OCI-LY3 (cell line): ENCODE results near the gene USP17L11.
"Not testable (repeated sequence)": the region's sequence is repeated elsewhere in the genome, so short reads cannot be mapped to it uniquely, and the experiment has no call there.

Experiments
- H2AFZ ChIP-seq: fragments of 200-600, 300-600 bp; shearing (Covaris generic); 2 replicates; pipeline ENCODE4 v1.6.0; 2014; ENCODE audit warnings: antibody characterized with exemption, low read depth, low read length
- H3K27ac ChIP-seq: fragments of 200-600, 300-600 bp; sonication (generic); 2 replicates; pipeline ENCODE4 v1.5.1; 2014; ENCODE audit warnings: mild to moderate bottlenecking, low read length, moderate library complexity, mixed read lengths
- H3K27me3 ChIP-seq: fragments of 200-600, 300-600 bp; sonication (generic); 2 replicates; pipeline ENCODE4 v1.6.1; 2014; ENCODE audit warnings: low read depth, low read length, mixed read lengths
- H3K36me3 ChIP-seq: fragments of 200-600, 300-600 bp; sonication (generic); replicated peaks from 2 replicates; pipeline ENCODE3; 2014; ENCODE audit warnings: low read depth, low read length, mixed read lengths
- H3K4me1 ChIP-seq: fragments of 300-600, 200-600 bp; sonication (generic); 2 replicates; pipeline ENCODE4 v1.6.1; 2014; ENCODE audit warnings: low read length, mixed read lengths
- H3K4me2 ChIP-seq: fragments of 200-600, 300-600 bp; sonication (generic); 2 replicates; pipeline ENCODE4 v1.6.1; 2014; ENCODE audit warnings: low read length, mixed read lengths
- H3K4me3 ChIP-seq: fragments of 300-600, 200-600 bp; sonication (generic); 2 replicates; pipeline ENCODE4 v1.5.1; 2014; ENCODE audit warnings: antibody characterized with exemption, mild to moderate bottlenecking, low read length, moderate library complexity
- H3K79me2 ChIP-seq: fragments of 300-600, 200-600 bp; shearing (Covaris generic); 2 replicates; pipeline ENCODE4 v1.6.1; 2014; ENCODE audit warnings: mild to moderate bottlenecking, low read length, mixed read lengths
- H3K9ac ChIP-seq: fragments of 300-600, 200-600 bp; shearing (Covaris generic); 2 replicates; pipeline ENCODE4 v1.6.0; 2014; ENCODE audit warnings: mild to moderate bottlenecking, low read length, moderate library complexity
- H3K9me3 ChIP-seq: fragments of 200-600, 300-600 bp; shearing (Covaris generic); 2 replicates; pipeline ENCODE4 v1.6.1; 2014; ENCODE audit warnings: low read length, mixed read lengths; ENCODE audit not compliant: insufficient read depth
- H4K20me1 ChIP-seq: fragments of 200-600, 300-600 bp; sonication (generic); 2 replicates; pipeline ENCODE4 v1.6.1; 2016; ENCODE audit warnings: low read length, mixed read lengths; ENCODE audit not compliant: insufficient read depth

USP17L11 gene

DNA sequence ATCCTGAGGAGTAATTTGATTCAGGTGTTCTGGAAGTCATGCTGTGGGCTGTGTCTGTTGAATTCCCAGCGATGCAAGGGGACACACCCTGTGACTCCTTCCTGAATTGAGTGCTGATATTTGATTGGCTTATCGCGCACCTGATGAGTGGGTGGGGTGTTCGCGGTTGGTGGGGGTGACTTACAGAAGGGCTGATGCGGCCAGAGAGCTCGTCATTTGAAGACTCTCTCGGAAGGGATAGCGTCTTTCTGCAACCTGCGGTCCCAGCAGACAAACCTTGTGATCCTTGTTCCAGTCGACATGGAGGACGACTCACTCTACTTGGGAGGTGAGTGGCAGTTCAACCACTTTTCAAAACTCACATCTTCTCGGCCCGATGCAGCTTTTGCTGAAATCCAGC is 28.4 kb downstream of the USP17L11 start, which contains the start of gene USP17L17:
USP17L17 (plus strand) TSS at position 301 of the 400 bp plus-strand sequence; CDS start at position 301, 0 bp downstream.
- H3K4me1 ChIP-seq, H3K4me3 ChIP-seq, H3K4me2 ChIP-seq, H3K27me3 ChIP-seq, H3K9ac ChIP-seq, H3K9me3 ChIP-seq, H2AFZ ChIP-seq, H3K27ac ChIP-seq, H3K79me2 ChIP-seq, H4K20me1 ChIP-seq, H3K36me3 ChIP-seq: not testable (repeated sequence)

- H4K20me1 ChIP-seq, H3K4me1 ChIP-seq, H3K27ac ChIP-seq, H3K36me3 ChIP-seq, H3K9ac ChIP-seq, H3K79me2 ChIP-seq, H3K4me2 ChIP-seq, H3K27me3 ChIP-seq, H3K4me3 ChIP-seq, H2AFZ ChIP-seq, H3K9me3 ChIP-seq: not testable (repeated sequence)
Observed at GRCh38 chr4:9247953-9248680, 32.9 kb downstream of the USP17L11 start, which contains the start of gene USP17L18. Gene USP17L18, plus strand, starts transcription at chr4:9248630. Its CDS starts 0 bp downstream, at chr4:9248630.

DNA sequence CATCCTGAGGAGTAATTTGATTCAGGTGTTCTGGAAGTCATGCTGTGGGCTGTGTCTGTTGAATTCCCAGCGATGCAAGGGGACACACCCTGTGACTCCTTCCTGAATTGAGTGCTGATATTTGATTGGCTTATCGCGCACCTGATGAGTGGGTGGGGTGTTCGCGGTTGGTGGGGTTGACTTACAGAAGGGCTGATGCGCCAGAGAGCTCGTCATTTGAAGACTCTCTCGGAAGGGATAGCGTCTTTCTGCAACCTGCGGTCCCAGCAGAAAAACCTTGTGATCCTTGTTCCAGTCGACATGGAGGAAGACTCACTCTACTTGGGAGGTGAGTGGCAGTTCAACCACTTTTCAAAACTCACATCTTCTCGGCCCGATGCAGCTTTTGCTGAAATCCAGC is 37.9 kb downstream of the USP17L11 start, which contains the start of gene USP17L19:
USP17L19 (plus strand) TSS at position 301 of the 400 bp plus-strand sequence; CDS start at position 301, 0 bp downstream.
- not testable (repeated sequence) for H3K79me2 ChIP-seq, H3K27me3 ChIP-seq, H3K4me2 ChIP-seq, H3K9me3 ChIP-seq, H2AFZ ChIP-seq, H3K27ac ChIP-seq, H3K36me3 ChIP-seq, H3K4me1 ChIP-seq, H4K20me1 ChIP-seq, H3K4me3 ChIP-seq, H3K9ac ChIP-seq

DNA sequence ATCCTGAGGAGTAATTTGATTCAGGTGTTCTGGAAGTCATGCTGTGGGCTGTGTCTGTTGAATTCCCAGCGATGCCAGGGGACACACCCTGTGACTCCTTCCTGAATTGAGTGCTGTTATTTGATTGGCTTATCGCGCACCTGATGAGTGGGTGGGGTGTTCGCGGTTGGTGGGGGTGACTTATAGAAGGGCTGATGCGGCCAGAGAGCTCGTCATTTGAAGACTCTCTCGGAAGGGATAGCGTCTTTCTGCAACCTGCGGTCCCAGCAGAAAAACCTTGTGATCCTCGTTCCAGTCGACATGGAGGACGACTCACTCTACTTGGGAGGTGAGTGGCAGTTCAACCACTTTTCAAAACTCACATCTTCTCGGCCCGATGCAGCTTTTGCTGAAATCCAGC is 42.6 kb downstream of the USP17L11 start, which contains the start of gene USP17L20:
USP17L20 (plus strand) TSS at position 301 of the 400 bp plus-strand sequence; CDS start at position 301, 0 bp downstream.
- H3K9me3 ChIP-seq, H4K20me1 ChIP-seq, H3K4me1 ChIP-seq, H3K36me3 ChIP-seq, H3K4me3 ChIP-seq, H2AFZ ChIP-seq, H3K79me2 ChIP-seq, H3K9ac ChIP-seq, H3K4me2 ChIP-seq, H3K27ac ChIP-seq, H3K27me3 ChIP-seq: not testable (repeated sequence)

GRCh38 chr4:9262572-9262971 is 47.4 kb downstream of the USP17L11 start, which contains the start of gene USP17L21:
Gene USP17L21, plus strand, starts transcription at chr4:9262872. Its CDS starts 0 bp downstream, at chr4:9262872.
- not testable (repeated sequence) for H3K36me3 ChIP-seq, H3K27ac ChIP-seq, H3K9ac ChIP-seq, H4K20me1 ChIP-seq, H3K4me2 ChIP-seq, H3K79me2 ChIP-seq, H3K9me3 ChIP-seq, H2AFZ ChIP-seq, H3K4me3 ChIP-seq, H3K4me1 ChIP-seq, H3K27me3 ChIP-seq
